HEK293 (cell line): ENCODE measurements around the gene WNT7A.

Experiments
- CTCF ChIA-PET: fragments of 350-600 bp; formaldehyde crosslinking; extraction: SDS; loops from one replicate; lab custom pipeline; 2021; ENCODE audit warnings: antibody characterized with exemption; lab: Yijun Ruan, JAX
- POLR2A ChIA-PET: fragments of 300-600 bp; formaldehyde crosslinking; extraction: SDS; loops from one replicate; lab custom pipeline; 2020; ENCODE audit warnings: antibody characterized with exemption, inconsistent platforms; lab: Yijun Ruan, JAX
- H3K27ac ChIP-seq: fragments of 200-500 bp; sonication (Bioruptor generic); 2 replicates; pipeline ENCODE4 v1.5.1; 2014; ENCODE audit warnings: low read depth, low read length, control low read depth, inconsistent platforms; ENCODE audit errors: extremely low read depth
- H3K36me3 ChIP-seq, 2 experiments: fragments of 200-500 bp in 1 of 2; sonication (Bioruptor generic) in 1 of 2; 1 replicate in 1 of 2; 2 replicates in 1 of 2; pipeline ENCODE4 v1.5.1; 2014 to 2017; ENCODE audit warnings: inconsistent platforms in 2 of 2, low read length in 2 of 2; ENCODE audit not compliant: control insufficient read depth in 2 of 2, insufficient read depth in 1 of 2
- H3K4me1 ChIP-seq: fragments of 200-500 bp; sonication (Bioruptor generic); 2 replicates; pipeline ENCODE4 v1.5.1; 2014; ENCODE audit warnings: mild to moderate bottlenecking, low read length, inconsistent platforms; ENCODE audit not compliant: control insufficient read depth, insufficient read depth
- H3K4me3 ChIP-seq: 2 replicates; pipeline ENCODE4 v1.5.1; 2011; ENCODE audit warnings: low read depth, mild to moderate bottlenecking, control low read depth, low read length, moderate library complexity
- H3K9me3 ChIP-seq: fragments of 200-500 bp; sonication (Bioruptor generic); 2 replicates; pipeline ENCODE4 v1.5.1; 2014; ENCODE audit warnings: low read depth, low read length, inconsistent platforms; ENCODE audit not compliant: control insufficient read depth, insufficient read depth
- KLF7 ChIP-seq: fragments of 450-650 bp; formaldehyde crosslinking; IDR thresholded peaks from 2 replicates; pipeline ENCODE4 v1.5.1; 2016; ENCODE audit warnings: missing biosample characterization, missing genetic modification characterization, borderline replicate concordance
- PRDM1 ChIP-seq: fragments of 450-650 bp; formaldehyde crosslinking; IDR thresholded peaks from 2 replicates; pipeline ENCODE4; 2016; ENCODE audit warnings: missing biosample characterization, missing genetic modification characterization
- ZBTB26 ChIP-seq: fragments of 450-650 bp; formaldehyde crosslinking; optimal IDR thresholded peaks from 2 replicates; pipeline ENCODE3; 2016; ENCODE audit warnings: missing biosample characterization, mild to moderate bottlenecking, missing genetic modification characterization
- ZFHX2 ChIP-seq: fragments of 450-650 bp; formaldehyde crosslinking; conservative IDR thresholded peaks from 2 replicates; pipeline ENCODE4 v1.5.1; 2016; ENCODE audit warnings: missing biosample characterization, missing genetic modification characterization
- ZFP37 ChIP-seq: fragments of 450-650 bp; formaldehyde crosslinking; IDR thresholded peaks from 2 replicates; pipeline ENCODE4 v1.5.1; 2016; ENCODE audit warnings: missing biosample characterization, missing genetic modification characterization
- ZIC2 ChIP-seq: fragments of 450-650 bp; formaldehyde crosslinking; IDR thresholded peaks from 2 replicates; pipeline ENCODE4 v1.5.1; 2016; ENCODE audit warnings: missing biosample characterization, missing genetic modification characterization
- ZNF366 ChIP-seq: fragments of 450-650 bp; formaldehyde crosslinking; conservative IDR thresholded peaks from 2 replicates; pipeline ENCODE4 v1.5.1; 2016; ENCODE audit warnings: missing biosample characterization, missing genetic modification characterization
- ZNF404 ChIP-seq: fragments of 450-650 bp; formaldehyde crosslinking; IDR thresholded peaks from 2 replicates; pipeline ENCODE4 v1.5.1; 2017; ENCODE audit warnings: missing biosample characterization, missing genetic modification characterization
- ZNF544 ChIP-seq: fragments of 450-650 bp; formaldehyde crosslinking; IDR thresholded peaks from 2 replicates; pipeline ENCODE4 v1.5.0; 2017; ENCODE audit warnings: missing biosample characterization, missing genetic modification characterization
- ZNF596 ChIP-seq: fragments of 450-650 bp; IDR thresholded peaks from 2 replicates; pipeline ENCODE4 v1.5.0; 2018; ENCODE audit warnings: missing biosample characterization, mild to moderate bottlenecking, missing genetic modification characterization, moderate library complexity
- ZNF623 ChIP-seq: fragments of 450-650 bp; formaldehyde crosslinking; IDR thresholded peaks from 2 replicates; pipeline ENCODE4 v1.5.1; 2016; ENCODE audit warnings: missing biosample characterization, missing genetic modification characterization
- ZNF626 ChIP-seq: fragments of 450-650 bp; sonication (Bioruptor Pico); formaldehyde crosslinking; IDR thresholded peaks from 2 replicates; pipeline ENCODE4 v1.5.1; 2018; ENCODE audit warnings: missing biosample characterization, missing genetic modification characterization, inconsistent platforms
- ZNF707 ChIP-seq: fragments of 450-650 bp; formaldehyde crosslinking; IDR thresholded peaks from 2 replicates; pipeline ENCODE4 v1.5.1; 2016; ENCODE audit warnings: missing biosample characterization, missing genetic modification characterization
- TF ChIP-seq, protein P1 (sequence below): fragments of 450-650 bp; formaldehyde crosslinking; IDR thresholded peaks from 2 replicates; pipeline ENCODE4; 2016; ENCODE audit warnings: missing biosample characterization, missing genetic modification characterization

WNT7A gene

GRCh38 chr3:13871791-13872190 lies 8.1 kb downstream of the WNT7A start:
- no peaks in the 10 kb centered on the region for H3K4me1 ChIP-seq
- TF ChIP-seq ZNF623 (tag by site-specific recombination), result peak; percentile 88
- TF ChIP-seq, protein P1, sequence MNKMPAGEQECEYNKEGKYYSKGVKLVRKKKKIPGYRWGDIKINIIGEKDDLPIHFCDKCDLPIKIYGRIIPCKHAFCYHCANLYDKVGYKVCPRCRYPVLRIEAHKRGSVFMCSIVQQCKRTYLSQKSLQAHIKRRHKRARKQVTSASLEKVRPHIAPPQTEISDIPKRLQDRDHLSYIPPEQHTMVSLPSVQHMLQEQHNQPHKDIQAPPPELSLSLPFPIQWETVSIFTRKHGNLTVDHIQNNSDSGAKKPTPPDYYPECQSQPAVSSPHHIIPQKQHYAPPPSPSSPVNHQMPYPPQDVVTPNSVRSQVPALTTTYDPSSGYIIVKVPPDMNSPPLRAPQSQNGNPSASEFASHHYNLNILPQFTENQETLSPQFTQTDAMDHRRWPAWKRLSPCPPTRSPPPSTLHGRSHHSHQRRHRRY (tag by site-specific recombination), result no peak
- TF ChIP-seq, all 188 proteins: peak for 1
- H3K9me3 ChIP-seq, result no peaks in the 10 kb centered on the region
- CTCF ChIA-PET, result interaction anchor here (0.6 to 2.5 kb wide), 6 partner anchors 9 to 221 kb away, joined by 3 to 11 read pairs (median 4); partner anchors contain the start of gene WNT7A
- no peak overlapping the region for H3K4me3 ChIP-seq
- H3K27ac ChIP-seq, result no peak overlapping the region
- POLR2A ChIA-PET, result interaction anchor here (0.5 kb wide), 1 partner anchor 222 kb away, joined by 5 read pairs; no protein-coding TSS in a partner anchor
- no peaks in the 10 kb centered on the region for H3K36me3 ChIP-seq

DNA sequence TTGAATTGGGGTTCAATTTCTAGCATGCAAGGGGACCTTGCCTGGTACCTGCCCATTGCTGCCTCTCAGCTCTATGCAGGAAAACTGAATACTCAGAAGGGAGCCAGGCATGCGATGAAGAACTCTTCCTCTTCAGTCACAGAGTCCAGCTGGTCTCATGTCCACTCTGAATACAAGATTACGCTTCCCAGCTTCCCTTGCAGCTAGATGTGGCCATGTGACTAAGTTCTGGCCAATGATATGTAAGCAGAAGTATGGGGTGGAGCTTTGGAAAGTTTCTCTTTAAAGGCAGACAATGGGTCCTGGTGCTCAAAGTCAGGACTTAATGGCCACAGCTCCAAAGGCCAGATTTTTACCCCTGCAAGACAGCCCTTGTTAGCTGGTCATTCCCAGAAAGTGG lies 9.0 kb downstream of the WNT7A start:
- Histone ChIP-seq H3K4me1 (no peaks in the 10 kb centered on the region), H3K27ac (no peak overlapping the region), H3K36me3 (no peaks in the 10 kb centered on the region), H3K4me3 (no peak overlapping the region), H3K9me3 (no peaks in the 10 kb centered on the region)
- no peak for TF ChIP-seq ZNF404 (tag by site-specific recombination)
- ChIA-PET POLR2A (no interaction called here), CTCF (interaction anchor here (0.7 to 2.5 kb wide), 4 partner anchors 8 to 220 kb away, joined by 3 to 11 read pairs (median 4); partner anchors contain the start of gene WNT7A)

GRCh38 chr3:13869761-13870343 lies 10.0 kb downstream of the WNT7A start:
- Histone ChIP-seq H3K4me1 (no peaks in the 10 kb centered on the region), H3K9me3 (no peaks in the 10 kb centered on the region), H3K36me3 (no peaks in the 10 kb centered on the region), H3K27ac (no peak overlapping the region), H3K4me3 (no peak overlapping the region)
- ChIA-PET POLR2A (no interaction called here), CTCF (interaction anchor here (2.5 kb wide), 1 partner anchor 11 kb away, joined by 11 read pairs; the partner anchor contains the start of gene WNT7A)
- TF ChIP-seq ZNF707 (tag by site-specific recombination) (no peak), ZIC2 (no peak)

DNA sequence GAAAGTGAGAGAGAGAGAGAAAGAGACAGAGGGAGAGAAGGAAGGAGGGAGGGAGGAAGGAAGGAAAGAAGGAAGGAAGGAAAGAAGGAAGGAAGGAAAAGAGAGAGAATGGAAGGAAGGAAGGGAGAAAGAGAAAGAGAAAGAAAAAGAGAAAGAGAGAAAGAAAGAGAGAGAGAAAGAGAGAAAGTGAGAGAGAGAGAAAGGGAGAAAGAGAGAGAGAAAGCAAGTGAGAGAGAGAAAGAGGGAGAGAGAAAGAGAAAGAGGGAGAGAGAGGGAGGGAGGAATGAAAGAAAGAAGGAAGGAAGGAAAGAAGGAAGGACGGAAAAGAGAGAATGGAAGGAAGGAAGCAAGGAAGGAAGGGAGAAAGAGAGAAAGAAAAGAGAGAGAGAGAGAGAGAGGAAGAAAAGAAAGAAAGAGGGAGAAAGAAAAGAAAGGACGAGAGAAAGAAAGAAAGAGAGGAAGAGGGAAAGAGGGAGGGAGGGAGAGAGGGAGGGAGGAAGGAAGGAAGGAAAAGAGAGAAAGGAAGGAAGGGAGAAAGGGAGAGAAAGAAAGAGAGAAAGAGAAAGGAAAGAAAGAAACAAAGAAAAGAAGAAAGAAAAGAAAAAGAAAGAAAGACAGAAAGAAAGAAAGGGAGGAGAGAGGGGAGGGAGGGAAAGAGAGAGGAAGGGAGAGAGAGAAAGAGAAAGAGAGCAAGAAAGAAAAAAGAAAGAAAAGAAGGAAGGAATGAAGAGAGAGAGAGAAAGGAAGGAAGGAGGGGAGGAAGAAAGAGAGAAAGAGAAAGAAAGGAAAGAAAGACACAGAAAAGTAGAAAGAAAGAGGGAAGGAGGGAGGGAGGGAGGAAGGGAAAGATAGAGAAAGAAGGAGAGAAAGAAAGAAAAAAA lies 10.8 kb downstream of the WNT7A start:
- Histone ChIP-seq H3K4me1 (no peaks in the 10 kb centered on the region), H3K27ac (no peak overlapping the region), H3K4me3 (no peak overlapping the region), H3K9me3 (no peaks in the 10 kb centered on the region), H3K36me3 (no peaks in the 10 kb centered on the region)
- POLR2A ChIA-PET, result no interaction called here
- CTCF ChIA-PET, result interaction anchor here (2.5 kb wide), 1 partner anchor 11 kb away, joined by 11 read pairs; the partner anchor contains the start of gene WNT7A
- 0 out of 2 replicates have a peak, but pooled peaks have one; percentile 32 for TF ChIP-seq ZNF544 (tag by site-specific recombination)
- no peak for TF ChIP-seq ZFP37
- peak; percentile 99 for TF ChIP-seq PRDM1
- peak; percentile 91 for TF ChIP-seq ZNF366 (tag by site-specific recombination)
- 0 out of 2 replicates have a peak, but pooled peaks have one; percentile 2 for TF ChIP-seq ZFHX2
- no peak for TF ChIP-seq ZNF626
- no peak for TF ChIP-seq ZBTB26 (tag by site-specific recombination)
- TF ChIP-seq KLF7 (tag by site-specific recombination), result no peak
- TF ChIP-seq ZNF596 (tag by site-specific recombination), result peak; percentile 89
